K562 treated with DMSO at 1 percent for 4 hours (cell line): Measurements from ENCODE around the gene COL28A1. TPM values are rescaled to one million over a fixed set of nuclear protein-coding genes. Genes with fewer than 3 reads are reported as not detected.

Source experiments
- total RNA-seq: library from RNA; unstranded; fragments of 300-600 nt; gene quantifications from 2 replicates; pipeline ENCODE4 v1.2.3, GENCODE V29; 2022; ENCODE audit not compliant: insufficient read depth

COL28A1 gene
- not detected in 2 replicates for total RNA-seq

DNA sequence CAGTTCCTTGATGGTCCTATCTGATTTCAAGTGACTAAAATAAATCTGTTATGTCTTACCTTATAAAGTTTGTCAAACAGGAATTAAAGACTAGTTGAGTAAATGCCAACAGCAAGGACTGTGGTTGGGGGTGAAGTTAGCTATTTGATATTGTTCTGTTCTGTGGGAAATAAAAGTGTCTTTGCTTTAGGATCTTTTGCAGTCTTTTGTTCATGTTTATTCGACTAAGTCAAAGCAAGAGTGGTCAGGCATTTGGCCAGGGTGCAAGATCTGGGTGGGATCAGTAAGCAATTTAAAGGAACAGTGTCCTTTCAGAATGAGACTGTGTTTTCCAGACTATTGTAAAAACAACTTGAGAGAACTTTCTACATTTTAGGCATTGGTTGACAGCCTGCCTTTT, at the start of gene COL28A1:
COL28A1 (minus strand) TSS at position 183 of the 400 bp plus-strand sequence. CDS start 2,998 bp downstream, outside the sequence.

GRCh38 chr7:7566651-7567611, 31.3 kb upstream of the COL28A1 start, which contains the start of gene MIOS:
Gene MIOS, plus strand, starts transcription at chr7:7566884. Its CDS starts 5,592 bp downstream, at chr7:7572476.

Other genes with a start within 250 kb of the COL28A1 start
- gene MIOS, start 31.0 kb upstream of the COL28A1 start, total RNA-seq, result 9.8 and 10.4 TPM in 2 replicates
- 3.4 and 10.3 TPM in 2 replicates for gene UMAD1, start 104.9 kb upstream of the COL28A1 start, total RNA-seq
- gene RPA3, start 182.7 kb upstream of the COL28A1 start, total RNA-seq, result 31.8 and 51.0 TPM in 2 replicates